ENCODE results near the gene AMN.
"Not testable (repeated sequence)": the region's sequence is repeated elsewhere in the genome, so short reads cannot be mapped to it uniquely, and the experiment has no call there.

AMN gene

GRCh38 chr14:102922490-102923200 lies at the start of gene AMN:
AMN (plus strand) TSS chr14:102922663; CDS start chr14:102922689, 26 bp downstream.
- DNase-seq = no peak

- DNase-seq = no peak
These were observed 49.3 kb upstream of the AMN start for GRCh38 chr14:102873131-102873530.

GRCh38 chr14:102873546-102874061 lies 48.9 kb upstream of the AMN start:
- DNase-seq = no peak

- no peak for DNase-seq
These were observed 46.8 kb upstream of the AMN start for GRCh38 chr14:102875652-102876051.

GRCh38 chr14:102877511-102877910 lies 45.0 kb upstream of the AMN start:
- DNase-seq = not testable (repeated sequence)

- no peak for DNase-seq
These were observed 44.1 kb upstream of the AMN start for GRCh38 chr14:102878174-102878969.

GRCh38 chr14:102878970-102879460 lies 43.4 kb upstream of the AMN start:
- DNase-seq = no peak

- no peak for DNase-seq
These were observed 40.1 kb upstream of the AMN start for GRCh38 chr14:102882226-102882906.

GRCh38 chr14:102883089-102883541 lies 39.3 kb upstream of the AMN start:
- no peak for DNase-seq

GRCh38 chr14:102883554-102883953 lies 38.9 kb upstream of the AMN start:
- no peak for DNase-seq

GRCh38 chr14:102885737-102886447 lies 36.6 kb upstream of the AMN start:
- no peak for DNase-seq

- DNase-seq = no peak
These were observed 33.7 kb upstream of the AMN start for GRCh38 chr14:102888748-102889147.

- DNase-seq = no peak
These were observed 32.8 kb upstream of the AMN start for GRCh38 chr14:102889615-102890014.

- DNase-seq = no peak
These were observed 31.4 kb upstream of the AMN start for GRCh38 chr14:102891111-102891510.

- DNase-seq = no peak
These were observed 30.9 kb upstream of the AMN start for GRCh38 chr14:102891556-102891955.

GRCh38 chr14:102892651-102893050 lies 29.8 kb upstream of the AMN start:
- no peak for DNase-seq

- peak; percentile 13 for DNase-seq
These were observed 29.0 kb upstream of the AMN start for GRCh38 chr14:102893452-102893851.

GRCh38 chr14:102896735-102897134 lies 25.7 kb upstream of the AMN start:
- not testable (repeated sequence) for DNase-seq

GRCh38 chr14:102897299-102898027 lies 25.0 kb upstream of the AMN start:
- no peak for DNase-seq

- no peak for DNase-seq
These were observed 24.2 kb upstream of the AMN start for GRCh38 chr14:102898298-102898697.

GRCh38 chr14:102898776-102899515 lies 23.5 kb upstream of the AMN start:
- DNase-seq = no peak

Measured in suppressor macrophage treated with lipopolysaccharide for 4 hours (primary cell).